K562 (cell line): ENCODE results near the gene MDP1. TPM values are rescaled to one million over a fixed set of nuclear protein-coding genes. Genes with fewer than 3 reads are reported as not detected.

Source experiments
- ATAC-seq: fragments of 200-7000 bp; cut with Tn5 transposase; 3 replicates; pipeline ENCODE4 v1.9.1; 2020; ENCODE audit warnings: moderate library complexity
- BruUV-seq: library from RNA; stranded (reverse); fragments of 400-500 nt; replicated peaks from 2 replicates; lab custom pipeline; 2021; lab: Mats Ljungman, UMichigan
- CTCF ChIA-PET: fragments of 300-600 bp; formaldehyde crosslinking; extraction: SDS; loops from one replicate; lab custom pipeline; 2021; ENCODE audit warnings: low intra/inter-chr PET ratio; lab: Yijun Ruan, JAX
- POLR2A ChIA-PET: fragments of 300-600, 350-650 bp; sonication (Branson Sonifier 250); formaldehyde crosslinking; extraction: SDS; loops from one replicate; lab custom pipeline; 2021; ENCODE audit warnings: antibody characterized with exemption, inconsistent platforms; lab: Yijun Ruan, JAX
- DNase-seq, 4 experiments: peaks; one replicate each; pipeline versions ENCODE4 v3.0.0 to v3.0.0-alpha.2; 2011 to 2018; ENCODE audit warnings: low spot score in 3 of 4, mixed read lengths in 3 of 4; ENCODE audit errors: extremely low read depth in 1 of 4
- FAIRE-seq: peaks from 2 replicates; lab custom pipeline; 2011; peaks lifted over from hg19 to GRCh38; lab: Jason Lieb, UNC
- H2AFZ ChIP-seq: 2 replicates; pipeline ENCODE4 v1.6.0; 2011; ENCODE audit warnings: low read depth, low read length, control low read depth, inconsistent platforms
- H3K27ac ChIP-seq: fragments of 200-600 bp; 3 replicates; pipeline ENCODE4 v1.8.0; 2011; ENCODE audit warnings: low read depth, mild to moderate bottlenecking, control low read depth, inconsistent platforms, low read length, moderate library complexity, mixed read lengths; ENCODE audit errors: extremely low read depth
- H3K27me3 ChIP-seq, 2 experiments: fragments of 300-600 bp in 1 of 2; 2 replicates in 1 of 2; 3 replicates in 1 of 2; pipeline versions ENCODE4 v1.6.0 to v1.8.0; 2011; ENCODE audit warnings: inconsistent platforms in 2 of 2, low read length in 2 of 2, mild to moderate bottlenecking in 1 of 2, mixed read lengths in 1 of 2, moderate library complexity in 1 of 2; ENCODE audit not compliant: control insufficient read depth in 2 of 2, insufficient read depth in 2 of 2
- H3K36me3 ChIP-seq: fragments of 300-600 bp; 3 replicates; pipeline ENCODE4 v1.8.0; 2011; ENCODE audit warnings: mild to moderate bottlenecking, low read length, inconsistent platforms; ENCODE audit not compliant: control insufficient read depth, insufficient read depth
- H3K4me1 ChIP-seq, 2 experiments: fragments of 200-600 bp in 1 of 2; replicated peaks in 1 of 2; 2 replicates in 1 of 2; 3 replicates in 1 of 2; pipeline versions ENCODE4 v1.5.1 to v1.8.0; 2011; ENCODE audit warnings: inconsistent platforms in 2 of 2, low read length in 2 of 2, mild to moderate bottlenecking in 1 of 2, mixed read lengths in 1 of 2, moderate library complexity in 1 of 2; ENCODE audit not compliant: control insufficient read depth in 2 of 2, insufficient read depth in 2 of 2
- H3K4me2 ChIP-seq: 2 replicates; pipeline ENCODE4 v1.6.1; 2011; ENCODE audit warnings: low read length, control low read depth, inconsistent platforms, mixed read lengths; ENCODE audit not compliant: insufficient read depth
- H3K4me3 ChIP-seq: fragments of 200-600 bp; sonication (generic), shearing (Covaris generic); 2 replicates; pipeline ENCODE4 v1.5.1; 2016; ENCODE audit warnings: control low read depth, inconsistent platforms
- H3K79me2 ChIP-seq: fragments of 200-600 bp; 3 replicates; pipeline ENCODE4 v1.8.0; 2011; ENCODE audit warnings: low read length, inconsistent platforms; ENCODE audit not compliant: control insufficient read depth, insufficient read depth
- H3K9ac ChIP-seq, 2 experiments: 2 replicates each; pipeline versions ENCODE4 v1.6.0 to v1.6.1; 2011; ENCODE audit warnings: low read depth in 2 of 2, low read length in 2 of 2, control low read depth in 1 of 2, inconsistent platforms in 1 of 2, mild to moderate bottlenecking in 1 of 2, mixed read lengths in 1 of 2; ENCODE audit not compliant: insufficient read depth in 1 of 2
- H3K9me1 ChIP-seq: one replicate; pipeline ENCODE4 v1.6.0; 2011; ENCODE audit warnings: inconsistent platforms, mild to moderate bottlenecking, low read length, moderate library complexity; ENCODE audit not compliant: control insufficient read depth, insufficient read depth
- H3K9me3 ChIP-seq: replicated peaks from 2 replicates; pipeline ENCODE4 v1.5.1; 2011; ENCODE audit warnings: low read depth, low read length, inconsistent platforms; ENCODE audit not compliant: control insufficient read depth, insufficient read depth
- H4K20me1 ChIP-seq: replicated peaks from 2 replicates; pipeline ENCODE4 v1.6.1; 2011; ENCODE audit warnings: low read length, inconsistent platforms, mixed read lengths; ENCODE audit not compliant: control insufficient read depth, insufficient read depth
- FOXA3 ChIP-seq, 2 experiments: fragments of 450-650 bp in 1 of 2; sonication (generic) in 1 of 2; formaldehyde crosslinking; IDR thresholded peaks in 1 of 2; conservative IDR thresholded peaks in 1 of 2; 2 replicates each; pipeline versions ENCODE4 v1.4.0 to v1.8.0; 2020 to 2022; ENCODE audit warnings: mild to moderate bottlenecking in 2 of 2, missing genetic modification reagents in 1 of 2
- POLR2H ChIP-seq: IDR thresholded peaks from 2 replicates; pipeline ENCODE4 v1.6.1; 2016; ENCODE audit warnings: missing genetic modification characterization, low read depth, mild to moderate bottlenecking, control low read depth, missing compliant biosample characterization, moderate library complexity
- PRPF4 ChIP-seq: fragments of 200-400 bp; formaldehyde crosslinking; IDR thresholded peaks from one replicate; pipeline ENCODE4 v1.6.1; 2017; ENCODE audit warnings: low read length, low read depth, mild to moderate bottlenecking; ENCODE audit not compliant: insufficient read depth, poor library complexity, severe bottlenecking
- RAD51 ChIP-seq: fragments of 450-650 bp; IDR thresholded peaks from 2 replicates; pipeline ENCODE4 v1.7.1; 2016; ENCODE audit warnings: low read depth, mild to moderate bottlenecking, borderline replicate concordance
- RBM17 ChIP-seq: fragments of 200-400 bp; formaldehyde crosslinking; IDR thresholded peaks from 2 replicates; pipeline ENCODE4 v1.6.1; 2017; ENCODE audit warnings: low read depth, mild to moderate bottlenecking, low read length, borderline replicate concordance
- SMAD4 ChIP-seq: fragments of 250-450 bp; sonication (Bioruptor Pico); conservative IDR thresholded peaks from 2 replicates; pipeline ENCODE4 v1.8.0; 2021; ENCODE audit warnings: inconsistent platforms, mild to moderate bottlenecking, moderate library complexity
- TEAD4 ChIP-seq, 2 experiments: sonication (generic) in 1 of 2; formaldehyde crosslinking in 1 of 2; IDR thresholded peaks; 2 replicates each; pipeline versions ENCODE4 v1.6.1 to v1.8.0; 2012 to 2022; ENCODE audit warnings: borderline replicate concordance in 1 of 2, inconsistent platforms in 1 of 2, low read length in 1 of 2, mild to moderate bottlenecking in 1 of 2, missing genetic modification reagents in 1 of 2
- ZC3H11A ChIP-seq: IDR thresholded peaks from 2 replicates; pipeline ENCODE4 v1.6.1; 2012; ENCODE audit warnings: low read depth, low read length, improper control_type of control experiment
- ZNF24 ChIP-seq: fragments of 450-650 bp; IDR thresholded peaks from 2 replicates; pipeline ENCODE4 v1.6.1; 2016
- ZNF253 ChIP-seq: fragments of 250-450 bp; sonication (Bioruptor Pico); conservative IDR thresholded peaks from 2 replicates; pipeline ENCODE4 v1.6.1; 2021; ENCODE audit warnings: mild to moderate bottlenecking
- WGBS: fragments of 100-300 bp; shearing (Covaris generic); methylation state at CpG from one replicate; pipeline ENCODE4 v1.1.6; 2016; ENCODE audit warnings: low coverage, mixed read lengths; ENCODE audit not compliant: insufficient coverage; ENCODE audit errors: missing lambda C conversion rate; 5-methylcytosine and 5-hydroxymethylcytosine counted together
- in situ Hi-C: fragments of 300-500 bp; cut with MboI; formaldehyde crosslinking; loops from 4 replicates; pipeline ENCODE4 v1.15.0; 2018; ENCODE audit warnings: inconsistent platforms, mixed read lengths
- intact Hi-C: fragments of 100-400 bp; cut with micrococcal nuclease; formaldehyde crosslinking; loops from 2 replicates; pipeline ENCODE4 v1.14.2; 2022
- polyA plus RNA-seq, 8 experiments: library from polyadenylated mRNA; depleted of rRNA in 4 of 8; stranded (reverse) in 5 of 8; unstranded in 3 of 8; fragments of >200 nt; fragmentation: Nextera tagmentation in 2 of 8; fragmentation: Illumina TruSeq in 1 of 8; extraction: Ambion mirVana in 2 of 8; extraction: Trizol in 1 of 8; gene quantifications; 2 replicates each; pipeline versions ENCODE4 v1.2.1 to v1.2.3, GENCODE V29; 2011 to 2014; ENCODE audit warnings: inconsistent platforms in 1 of 8, missing spikeins in 1 of 8
- total RNA-seq, 7 experiments: library from RNA; depleted of rRNA in 6 of 7; stranded (reverse); fragments of >200 nt in 6 of 7; fragmentation: Illumina TruSeq in 2 of 7; extraction: Trizol in 2 of 7; gene quantifications; 2 replicates each; pipeline versions ENCODE4 v1.2.1 to v1.2.3, GENCODE V29; 2011 to 2021; ENCODE audit warnings: low replicate concordance in 1 of 7
- TF ChIP-seq, protein P1 (sequence below): fragments of 250-450 bp; sonication (Bioruptor Pico); IDR thresholded peaks from 2 replicates; pipeline ENCODE4 v1.4.0; 2020
- TF ChIP-seq, protein P2 (sequence below), 2 experiments: fragments of 450-650 bp in 1 of 2; sonication (generic) in 1 of 2; formaldehyde crosslinking in 1 of 2; IDR thresholded peaks in 1 of 2; conservative IDR thresholded peaks in 1 of 2; 2 replicates each; pipeline versions ENCODE4 v1.6.1 to v1.8.1; 2016 to 2023; ENCODE audit warnings: mild to moderate bottlenecking in 2 of 2, moderate library complexity in 2 of 2, inconsistent platforms in 1 of 2, missing genetic modification reagents in 1 of 2
- TF ChIP-seq, protein P3 (sequence below): fragments of 450-650 bp; IDR thresholded peaks from 2 replicates; pipeline ENCODE4 v1.6.1; 2017; ENCODE audit warnings: antibody characterized with exemption, mild to moderate bottlenecking

The MDP1 gene
- total and polyA plus RNA-seq, 9 of the 15 experiments (the other 6 are each of a cell fraction or from before 2014, with no cell fraction given), result 2.7 to 29.6 (median 11.0) TPM

DNA sequence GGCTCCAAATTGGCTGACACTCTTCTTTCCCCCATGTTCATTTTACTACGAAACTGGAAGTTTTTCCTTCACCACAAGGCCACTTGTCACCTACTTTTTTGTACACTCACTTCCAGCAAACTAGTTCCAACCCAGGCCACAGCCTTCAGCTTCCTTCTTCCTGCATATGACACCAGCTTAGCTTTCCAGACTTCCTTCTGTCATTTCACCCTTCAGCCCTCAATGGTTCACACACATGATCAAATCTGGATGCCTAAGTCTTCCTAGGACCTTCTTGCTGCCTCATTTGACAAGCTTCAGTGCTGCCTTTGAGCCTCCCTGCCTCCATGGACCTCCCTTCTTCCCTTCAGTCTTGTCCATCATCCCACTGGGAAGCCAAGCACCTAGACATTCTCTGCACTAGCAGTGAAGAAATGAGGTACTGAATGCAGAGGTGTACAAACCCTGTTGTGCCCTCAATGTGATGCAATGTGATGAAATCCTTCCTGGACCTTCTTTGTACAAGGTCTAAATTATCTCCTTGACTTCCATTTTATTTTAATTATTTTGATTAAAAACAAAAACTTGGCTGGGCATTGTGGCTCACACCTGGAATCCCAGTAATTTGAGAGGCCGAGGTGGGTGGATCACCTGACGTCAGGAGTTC lies 48.3 kb downstream of the MDP1 start:
- DNase-seq, result no peak
- H3K9me3 ChIP-seq, result no peaks in the 10 kb centered on the region
- no peak overlapping the region for H2AFZ ChIP-seq
- WGBS, result 65% methylated on average over 2 of the region's 3 CpGs
- peaks cover 36% of the 10 kb centered on the region; the same call in 2 of the 3 replicates for H3K36me3 ChIP-seq
- H4K20me1 ChIP-seq, result no peaks in the 10 kb centered on the region
- no TSS peak for BruUV-seq
- in situ Hi-C loops (no loop called here), intact Hi-C loops (no loop called here)
- CTCF ChIA-PET, result no interaction called here
- no peak overlapping the region for H3K9ac ChIP-seq
- H3K4me2 ChIP-seq, result no peak overlapping the region
- ATAC-seq, result peak; percentile 46; the same call in 2 of the 3 replicates
- H3K27me3 ChIP-seq, result no peaks in the 10 kb centered on the region
- no peak for FAIRE-seq
- no peaks in the 10 kb centered on the region for H3K79me2 ChIP-seq
- POLR2A ChIA-PET, result interaction anchor here (0.6 kb wide), 1 partner anchor 221 kb away, joined by 3 read pairs; no protein-coding TSS in a partner anchor
- H3K9me1 ChIP-seq, result no peaks in the 10 kb centered on the region
- H3K4me1 ChIP-seq, result no peaks in the 10 kb centered on the region; a peak in 1 of 5 replicates
- no peak overlapping the region for H3K4me3 ChIP-seq
- peak overlapping the region; percentile 26; the same call in 1 of the 3 replicates for H3K27ac ChIP-seq
- TF ChIP-seq ZNF253 (CRISPR knock-in tag) (no peak), ZC3H11A (no peak), RAD51 (no peak), TEAD4 (IDR thresholded peaks at IDR 0.05; ENCODE audit: low read length) (no peak), TEAD4 (CRISPR knock-in tag; IDR thresholded peaks at IDR 0.05; ENCODE audit: borderline replicate concordance) (no peak), SMAD4 (CRISPR knock-in tag) (peak; percentile 60), ZNF24 (peak; percentile 62; the same call in 1 of the 2 replicates), RBM17 (no peak), FOXA3 (CRISPR knock-in tag; conservative IDR thresholded peaks at IDR 0.05 in 1 of 2, IDR thresholded peaks at IDR 0.05 in 1 of 2) (no peak), PRPF4 (no peak), POLR2H (0 out of 2 replicates have a peak, but pooled peaks have one; percentile 28)
- TF ChIP-seq, protein P1, sequence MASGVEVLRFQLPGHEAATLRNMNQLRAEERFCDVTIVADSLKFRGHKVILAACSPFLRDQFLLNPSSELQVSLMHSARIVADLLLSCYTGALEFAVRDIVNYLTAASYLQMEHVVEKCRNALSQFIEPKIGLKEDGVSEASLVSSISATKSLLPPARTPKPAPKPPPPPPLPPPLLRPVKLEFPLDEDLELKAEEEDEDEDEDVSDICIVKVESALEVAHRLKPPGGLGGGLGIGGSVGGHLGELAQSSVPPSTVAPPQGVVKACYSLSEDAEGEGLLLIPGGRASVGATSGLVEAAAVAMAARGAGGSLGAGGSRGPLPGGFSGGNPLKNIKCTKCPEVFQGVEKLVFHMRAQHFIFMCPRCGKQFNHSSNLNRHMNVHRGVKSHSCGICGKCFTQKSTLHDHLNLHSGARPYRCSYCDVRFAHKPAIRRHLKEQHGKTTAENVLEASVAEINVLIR (CRISPR knock-in tag), result no peak
- TF ChIP-seq, protein P2, sequence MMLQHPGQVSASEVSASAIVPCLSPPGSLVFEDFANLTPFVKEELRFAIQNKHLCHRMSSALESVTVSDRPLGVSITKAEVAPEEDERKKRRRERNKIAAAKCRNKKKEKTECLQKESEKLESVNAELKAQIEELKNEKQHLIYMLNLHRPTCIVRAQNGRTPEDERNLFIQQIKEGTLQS (IDR thresholded peaks at IDR 0.05), result peak; percentile 53; the same call in 1 of the 2 replicates
- TF ChIP-seq, protein P2 (CRISPR knock-in tag; conservative IDR thresholded peaks at IDR 0.05), result no peak
- TF ChIP-seq, protein P3, sequence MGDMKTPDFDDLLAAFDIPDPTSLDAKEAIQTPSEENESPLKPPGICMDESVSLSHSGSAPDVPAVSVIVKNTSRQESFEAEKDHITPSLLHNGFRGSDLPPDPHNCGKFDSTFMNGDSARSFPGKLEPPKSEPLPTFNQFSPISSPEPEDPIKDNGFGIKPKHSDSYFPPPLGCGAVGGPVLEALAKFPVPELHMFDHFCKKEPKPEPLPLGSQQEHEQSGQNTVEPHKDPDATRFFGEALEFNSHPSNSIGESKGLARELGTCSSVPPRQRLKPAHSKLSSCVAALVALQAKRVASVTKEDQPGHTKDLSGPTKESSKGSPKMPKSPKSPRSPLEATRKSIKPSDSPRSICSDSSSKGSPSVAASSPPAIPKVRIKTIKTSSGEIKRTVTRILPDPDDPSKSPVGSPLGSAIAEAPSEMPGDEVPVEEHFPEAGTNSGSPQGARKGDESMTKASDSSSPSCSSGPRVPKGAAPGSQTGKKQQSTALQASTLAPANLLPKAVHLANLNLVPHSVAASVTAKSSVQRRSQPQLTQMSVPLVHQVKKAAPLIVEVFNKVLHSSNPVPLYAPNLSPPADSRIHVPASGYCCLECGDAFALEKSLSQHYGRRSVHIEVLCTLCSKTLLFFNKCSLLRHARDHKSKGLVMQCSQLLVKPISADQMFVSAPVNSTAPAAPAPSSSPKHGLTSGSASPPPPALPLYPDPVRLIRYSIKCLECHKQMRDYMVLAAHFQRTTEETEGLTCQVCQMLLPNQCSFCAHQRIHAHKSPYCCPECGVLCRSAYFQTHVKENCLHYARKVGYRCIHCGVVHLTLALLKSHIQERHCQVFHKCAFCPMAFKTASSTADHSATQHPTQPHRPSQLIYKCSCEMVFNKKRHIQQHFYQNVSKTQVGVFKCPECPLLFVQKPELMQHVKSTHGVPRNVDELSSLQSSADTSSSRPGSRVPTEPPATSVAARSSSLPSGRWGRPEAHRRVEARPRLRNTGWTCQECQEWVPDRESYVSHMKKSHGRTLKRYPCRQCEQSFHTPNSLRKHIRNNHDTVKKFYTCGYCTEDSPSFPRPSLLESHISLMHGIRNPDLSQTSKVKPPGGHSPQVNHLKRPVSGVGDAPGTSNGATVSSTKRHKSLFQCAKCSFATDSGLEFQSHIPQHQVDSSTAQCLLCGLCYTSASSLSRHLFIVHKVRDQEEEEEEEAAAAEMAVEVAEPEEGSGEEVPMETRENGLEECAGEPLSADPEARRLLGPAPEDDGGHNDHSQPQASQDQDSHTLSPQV, result 0 out of 2 replicates have a peak, but pooled peaks have one; percentile 35
